Heart left ventricle (tissue), 16 donors: ENCODE measurements around the gene HOXA9. TPM values are rescaled to one million over a fixed set of nuclear protein-coding genes. Genes with fewer than 3 reads are reported as not detected.

Source experiments
- ATAC-seq, 4 donors: fragments of 200-7000 bp; cut with Tn5 transposase; one replicate each; pipeline ENCODE4 v1.9.1; 2020 to 2022; ENCODE audit warnings: moderate library complexity in 4 of 4, mild to moderate bottlenecking in 3 of 4, moderate number of reproducible peaks in 1 of 4
- DNase-seq, 5 donors: peaks; one replicate each; pipeline ENCODE4 v3.0.0-alpha.2; 2020
- H3K27ac ChIP-seq, 12 donors: fragments of 200-600 bp; sonication (generic) in 4 of 12; one replicate each; pipeline versions ENCODE4 v1.5.0 to v1.8.0; 2016 to 2022; ENCODE audit warnings: mild to moderate bottlenecking in 2 of 12
- H3K27me3 ChIP-seq, 9 donors: fragments of 200-600 bp; sonication (generic) in 2 of 9; one replicate each; pipeline versions ENCODE4 v1.5.1 to v1.8.0; 2016 to 2022; ENCODE audit warnings: mild to moderate bottlenecking in 3 of 9
- H3K36me3 ChIP-seq, 9 donors: fragments of 200-600 bp; sonication (generic) in 2 of 9; one replicate each; pipeline versions ENCODE4 v1.5.0 to v1.8.0; 2018 to 2022; ENCODE audit warnings: mild to moderate bottlenecking in 2 of 9
- H3K4me1 ChIP-seq, 12 donors: fragments of 200-600 bp; sonication (generic) in 4 of 12; one replicate each; pipeline versions ENCODE4 v1.5.0 to v1.8.0; 2016 to 2022; ENCODE audit warnings: mild to moderate bottlenecking in 3 of 12
- H3K4me3 ChIP-seq, 12 donors: fragments of 200-600 bp; sonication (generic) in 4 of 12; one replicate each; pipeline versions ENCODE4 v1.5.0 to v1.8.0; 2017 to 2022; ENCODE audit warnings: mild to moderate bottlenecking in 9 of 12, moderate library complexity in 4 of 12
- H3K9me3 ChIP-seq, 12 donors: fragments of 200-600 bp; sonication (generic) in 4 of 12; one replicate each; pipeline versions ENCODE4 v1.5.0 to v1.8.0; 2016 to 2022; ENCODE audit warnings: mild to moderate bottlenecking in 1 of 12
- POLR2A ChIP-seq, 2 donors: fragments of 450-650 bp; IDR thresholded peaks; one replicate each; pipeline ENCODE4 v1.6.1; 2017; ENCODE audit warnings: antibody characterized with exemption in 2 of 2, mild to moderate bottlenecking in 2 of 2, moderate library complexity in 2 of 2
- WGBS, 4 donors: extraction: QIAGEN DNeasy Blood & Tissue Kit in 2 of 4; methylation state at CpG; one replicate each; pipeline versions ENCODE4 v1.1.5 to v1.1.7; 2013 to 2018; 5-methylcytosine and 5-hydroxymethylcytosine counted together
- intact Hi-C, 10 donors: fragments of 100-400 bp; cut with DNase I; formaldehyde crosslinking; loops; one replicate each; pipeline versions ENCODE4 v1.11.1 to v1.14.2; 2022
- polyA plus RNA-seq, 2 donors: library from polyadenylated mRNA; stranded (reverse); fragments of 200-250 nt; gene quantifications; one replicate each; pipeline ENCODE4 v1.2.3, GENCODE V29; 2013
- total RNA-seq, 9 donors: library from RNA; depleted of rRNA in 2 of 9; stranded (reverse); fragments of >200 nt in 2 of 9; fragmentation: NEBNext Ultra II Directional in 3 of 9; extraction: Animal tissue kit (Norgen Biotek cat#: 25700) in 3 of 9; gene quantifications; one replicate each; pipeline versions ENCODE4 v1.1.0 to v1.2.4, GENCODE V29; 2016 to 2023
- TF ChIP-seq, protein P1 (sequence below), 12 donors: fragments of 200-600 bp; sonication (generic) in 4 of 12; IDR thresholded peaks; one replicate each; pipeline versions ENCODE4 v1.5.0 to v1.8.0; 2018 to 2022; ENCODE audit warnings: antibody characterized with exemption in 12 of 12, mild to moderate bottlenecking in 5 of 12
- donor health status: ischemic (EF 13 %, LVEDD 7.1; RV severe dilation, severe dysfunction).
- donor health status: healthy with polysubstance abuse.
- donor health status: DM: no; HTN: yes; CAD: no.
- donor health status: DM: no; HTN: no; CAD: no.
- donor health status: ischemic (EF 25% LVEDD 6.9; RV normal size, moderate dysfunction).
- donor health status: ischemic (EF 25% LVEDD 5.7; RV mildly dilated, moderate dysfunction).
- donor health status: healthy.
- donor health status: DM: yes; HTN: yes; CAD: no.
- donor health status: ischemic (EF 35%, LVEDD 5.7; RV mildly dilated, moderate dysfunction).
- donor health status: nonischemic (EF 11% LVEDD 7.7; RV severe dilation, severe dysfunction).
- donor health status: DM: yes; HTN: yes; CAD: no.
- donor health status: PGD.
- donor health status: ischemic (EF 29% LVEDD 5.4; RV normal size, mild dysfunction).
- donor health status: nonischemic (EF 23%, LVEDD 6.1; RV moderate dilation, normal function).

The HOXA9 gene
- total and polyA plus RNA-seq, 11 donors = 0.29 TPM; not detected in 10

DNA sequence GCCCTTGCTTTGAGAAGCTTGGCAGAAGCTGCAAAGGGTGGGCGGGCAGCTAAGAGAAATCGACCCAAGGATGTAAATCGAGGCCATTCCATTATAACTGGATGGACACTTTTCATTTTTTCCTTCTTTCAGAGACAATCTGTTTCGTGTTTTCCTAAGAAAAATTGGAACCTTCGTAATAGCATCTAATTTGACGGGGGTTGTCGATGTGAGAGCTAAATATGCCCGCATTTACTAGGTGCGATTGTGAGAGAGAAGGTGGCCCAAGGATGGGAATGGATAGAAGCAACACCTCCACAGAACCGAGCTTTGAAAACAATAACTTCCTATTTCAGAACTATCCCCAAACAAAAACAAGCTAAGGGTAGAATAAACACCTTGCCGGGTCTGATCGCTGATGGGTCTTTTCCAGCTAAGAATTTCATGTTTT lies 33.9 kb downstream of the HOXA9 start:
- no peak for DNase-seq
- peak overlapping the region in 5 of 12 donors; percentile 57 to 89 (median 66) for H3K27ac ChIP-seq
- no peak for ATAC-seq
- peaks cover 21 to 97% (median 90%) of the 10 kb centered on the region in 9 donors for H3K27me3 ChIP-seq
- peaks cover 0 to 16% (median 0%) of the 10 kb centered on the region in 12 donors for H3K4me1 ChIP-seq
- no peaks in the 10 kb centered on the region for H3K36me3 ChIP-seq
- 16 to 29% (median 21%) methylated on average over 12 of the region's 12 CpGs for WGBS, 4 donors
- H3K9me3 ChIP-seq = no peaks in the 10 kb centered on the region
- peak overlapping the region in 11 of 12 donors; percentile 34 to 67 (median 55) for H3K4me3 ChIP-seq
- TF ChIP-seq POLR2A (IDR thresholded peaks at IDR 0.05) = no peak
- TF ChIP-seq, protein P1, sequence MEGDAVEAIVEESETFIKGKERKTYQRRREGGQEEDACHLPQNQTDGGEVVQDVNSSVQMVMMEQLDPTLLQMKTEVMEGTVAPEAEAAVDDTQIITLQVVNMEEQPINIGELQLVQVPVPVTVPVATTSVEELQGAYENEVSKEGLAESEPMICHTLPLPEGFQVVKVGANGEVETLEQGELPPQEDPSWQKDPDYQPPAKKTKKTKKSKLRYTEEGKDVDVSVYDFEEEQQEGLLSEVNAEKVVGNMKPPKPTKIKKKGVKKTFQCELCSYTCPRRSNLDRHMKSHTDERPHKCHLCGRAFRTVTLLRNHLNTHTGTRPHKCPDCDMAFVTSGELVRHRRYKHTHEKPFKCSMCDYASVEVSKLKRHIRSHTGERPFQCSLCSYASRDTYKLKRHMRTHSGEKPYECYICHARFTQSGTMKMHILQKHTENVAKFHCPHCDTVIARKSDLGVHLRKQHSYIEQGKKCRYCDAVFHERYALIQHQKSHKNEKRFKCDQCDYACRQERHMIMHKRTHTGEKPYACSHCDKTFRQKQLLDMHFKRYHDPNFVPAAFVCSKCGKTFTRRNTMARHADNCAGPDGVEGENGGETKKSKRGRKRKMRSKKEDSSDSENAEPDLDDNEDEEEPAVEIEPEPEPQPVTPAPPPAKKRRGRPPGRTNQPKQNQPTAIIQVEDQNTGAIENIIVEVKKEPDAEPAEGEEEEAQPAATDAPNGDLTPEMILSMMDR (IDR thresholded peaks at IDR 0.05) = no peak
- intact Hi-C loops = loop anchor here in 3 of 10 donors (5.0 kb wide), 2 partner anchors 34 to 269 kb away; partner anchors contain the start of genes SKAP2 (in 2 of the 3) and HOXA1 (in 1 of the 3)

- ATAC-seq = peak; percentile 77 to 96 (median 89)
- TF ChIP-seq POLR2A (IDR thresholded peaks at IDR 0.05) = peak in 1 of 2 donors; percentile 56
- TF ChIP-seq, protein P1 (IDR thresholded peaks at IDR 0.05) = no peak
- peak within 1 kb of the TSS; percentile 34 to 67 (median 54) for H3K4me3 ChIP-seq
- 2 to 8% (median 6%) methylated on average over 46 to 67 of the region's 67 CpGs for WGBS, 4 donors
- intact Hi-C loops = loop anchor here in 3 of 10 donors (5.0 kb wide), 2 partner anchors 33 to 268 kb away; partner anchors contain the start of genes SKAP2 (in 2 of the 3) and HOXA1 (in 1 of the 3)
- peak; percentile 75 to 89 (median 78) for DNase-seq
- peaks cover 21 to 97% (median 88%) of the 10 kb centered on the region in 9 donors for H3K27me3 ChIP-seq
- H3K9me3 ChIP-seq = no peaks in the 10 kb centered on the region
- H3K27ac ChIP-seq = peak within 1 kb of the TSS; percentile 35 to 89 (median 66)
- H3K4me1 ChIP-seq = peaks cover 0 to 16% (median 0%) of the 10 kb centered on the region in 12 donors
- H3K36me3 ChIP-seq = no peaks in the 10 kb centered on the region
Observed at GRCh38 chr7:27130540-27131389, 34.6 kb downstream of the HOXA9 start, which contains the start of gene HOXA4. Gene HOXA4 (minus strand): TSS chr7:27130757. CDS start chr7:27130733, 24 bp downstream.

GRCh38 chr7:27129729-27130539 lies 35.4 kb downstream of the HOXA9 start:
- intact Hi-C loops = loop anchor here in 3 of 10 donors (5.0 kb wide), 2 partner anchors 33 to 268 kb away; partner anchors contain the start of genes SKAP2 (in 2 of the 3) and HOXA1 (in 1 of the 3)
- DNase-seq (peak in 1 of 5 donors; percentile 65), ATAC-seq (peak in 2 of 4 donors; percentile 24 to 29)
- WGBS, 4 donors = 2 to 11% (median 8%) methylated on average over 18 to 72 of the region's 72 CpGs
- peaks cover 0 to 16% (median 0%) of the 10 kb centered on the region in 12 donors for H3K4me1 ChIP-seq
- TF ChIP-seq, protein P1 (IDR thresholded peaks at IDR 0.05) = peak in 3 of 12 donors; percentile 12 to 33 (median 16)
- no peak for TF ChIP-seq POLR2A (IDR thresholded peaks at IDR 0.05)
- H3K27ac ChIP-seq = peak overlapping the region; percentile 35 to 89 (median 63)
- peak overlapping the region; percentile 29 to 67 (median 54) for H3K4me3 ChIP-seq
- no peaks in the 10 kb centered on the region for H3K9me3 ChIP-seq
- H3K36me3 ChIP-seq = no peaks in the 10 kb centered on the region
- H3K27me3 ChIP-seq = peaks cover 19 to 97% (median 88%) of the 10 kb centered on the region in 9 donors
